Activated CD4-positive, CD25-positive, alpha-beta regulatory T cell treated with anti-CD3 and anti-CD28 coated beads, Interleukin-2, amount 50 U/mL, for 24 hours (primary cell): Measurements from ENCODE around the gene SAMM50.

Experiments
- ATAC-seq, 2 donors: fragments of 150-1000 bp; cut with Tn5 transposase; one replicate each; pipeline ENCODE4 v1.10.0; 2021; ENCODE audit warnings: mild to moderate bottlenecking in 1 of 2, moderate library complexity in 1 of 2

Gene SAMM50

GRCh38 chr22:43980996-43981395 lies 25.8 kb downstream of the SAMM50 start:
- no peak for ATAC-seq

- ATAC-seq, result no peak
These were observed 28.6 kb downstream of the SAMM50 start for GRCh38 chr22:43983808-43984207.

- no peak for ATAC-seq
These were observed 30.3 kb downstream of the SAMM50 start for GRCh38 chr22:43985532-43985931.

- no peak for ATAC-seq
These were observed 33.0 kb downstream of the SAMM50 start for GRCh38 chr22:43988116-43988820.

- ATAC-seq, result no peak
These were observed 33.7 kb downstream of the SAMM50 start for GRCh38 chr22:43988960-43989359.

- no peak for ATAC-seq
These were observed 34.8 kb downstream of the SAMM50 start for GRCh38 chr22:43990044-43990443.

GRCh38 chr22:43991316-43992020 lies 36.2 kb downstream of the SAMM50 start:
- no peak for ATAC-seq

- no peak for ATAC-seq
These were observed 37.1 kb downstream of the SAMM50 start for GRCh38 chr22:43992331-43992821.

- peak; percentile 50 to 69 for ATAC-seq
These were observed 38.0 kb downstream of the SAMM50 start for GRCh38 chr22:43993072-43993760.

GRCh38 chr22:43994006-43994405 lies 38.8 kb downstream of the SAMM50 start:
- no peak for ATAC-seq

- ATAC-seq, result no peak
These were observed 39.2 kb downstream of the SAMM50 start for GRCh38 chr22:43994416-43994815.

- no peak for ATAC-seq
These were observed 39.9 kb downstream of the SAMM50 start for GRCh38 chr22:43995057-43995685.

- peak; percentile 7 to 15 for ATAC-seq
These were observed 40.5 kb downstream of the SAMM50 start for GRCh38 chr22:43995798-43996169.

- ATAC-seq, result peak; percentile 78 to 88
These were observed 41.1 kb downstream of the SAMM50 start for GRCh38 chr22:43996170-43996980.

GRCh38 chr22:43996981-43997265 lies 41.7 kb downstream of the SAMM50 start:
- ATAC-seq, result no peak

GRCh38 chr22:43998679-43999264 lies 43.5 kb downstream of the SAMM50 start:
- no peak for ATAC-seq

GRCh38 chr22:43999378-43999777 lies 44.1 kb downstream of the SAMM50 start:
- no peak for ATAC-seq

- ATAC-seq, result no peak
These were observed 44.9 kb downstream of the SAMM50 start for GRCh38 chr22:44000123-44000522.

- ATAC-seq, result no peak
These were observed 46.3 kb downstream of the SAMM50 start for GRCh38 chr22:44001521-44001920.

- ATAC-seq, result no peak
These were observed 47.1 kb downstream of the SAMM50 start for GRCh38 chr22:44002324-44002723.

- no peak for ATAC-seq
These were observed 47.8 kb downstream of the SAMM50 start for GRCh38 chr22:44002997-44003396.
